Measurements from ENCODE around the gene PILRA. TPM values are rescaled to one million over a fixed set of nuclear protein-coding genes. Genes with fewer than 3 reads are reported as not detected.

The PILRA gene
- total and polyA plus RNA-seq, 2 of the 8 experiments (the other 6 are each of a cell fraction or from before 2014, with no cell fraction given) = 7.6 to 10.6 TPM

- no peak overlapping the region for H3K14ac ChIP-seq (ENCODE audit: insufficient read length)
- H3K9ac ChIP-seq (replicated peaks in 1 of 4; ENCODE audit: extremely low read depth in 1 of 4, low read depth in 3 of 4, low read length in 3 of 4) = peak overlapping the region; percentile 78 to 97 (median 90)
- H3K36me3 ChIP-seq (ENCODE audit: control insufficient read depth in 2 of 4, insufficient read depth in 4 of 4, low read length in 3 of 4) = peaks cover 2 to 34% (median 14%) of the 10 kb centered on the region in 4 experiments; a peak in 6 of 8 replicates
- H3K27ac ChIP-seq (ENCODE audit: low read depth, low read length) = peak overlapping the region; percentile 96
- peaks cover 0 to 6% of the 10 kb centered on the region in 2 experiments; a peak in 1 of 4 replicates for H3K9me3 ChIP-seq (ENCODE audit: insufficient read depth in 2 of 2, low read depth in 1 of 2, low read length in 1 of 2)
- H2BK12ac ChIP-seq (ENCODE audit: low read depth, low read length) = peak overlapping the region; percentile 85; the same call in 1 of the 2 replicates
- no peak overlapping the region for H2BK120ac ChIP-seq (replicated peaks; ENCODE audit: low read depth, low read length)
- H2AK5ac ChIP-seq (ENCODE audit: low read depth, low read length) = peak overlapping the region; percentile 83; the same call in 1 of the 2 replicates
- FAIRE-seq (peak; percentile 28), DNase-seq (ENCODE audit: low read depth in 1 of 2, low spot score in 2 of 2) (peak; percentile 100)
- H3K56ac ChIP-seq (replicated peaks; ENCODE audit: insufficient read length, low read depth, low read length) = peak overlapping the region; percentile 99
- H3K18ac ChIP-seq (ENCODE audit: extremely low read depth, low read length) = peak overlapping the region; percentile 98
- H3K4me3 ChIP-seq (ENCODE audit: extremely low read depth in 1 of 4, insufficient read depth in 2 of 4, low read depth in 3 of 4, low read length in 4 of 4) = peak overlapping the region; percentile 73 to 85 (median 80)
- peak overlapping the region; percentile 98 for H4K91ac ChIP-seq (replicated peaks; ENCODE audit: insufficient read length, low read length)
- peak overlapping the region; percentile 97 for H3K4ac ChIP-seq (replicated peaks; ENCODE audit: insufficient read length, low read depth, low read length)
- CTCF ChIA-PET (ENCODE audit: partially characterized antibody) = interaction anchor here (0.6 to 1.7 kb wide), 7 partner anchors 9 to 296 kb away, joined by 3 to 4 read pairs (median 3); no protein-coding TSS in a partner anchor
- 2% methylated on average over 20 of the region's 40 CpGs; no CpG with 5 or more reads in 1 of the 2 experiments for WGBS, 2 experiments (ENCODE audit: extremely low coverage in 1 of 2, insufficient coverage in 1 of 2, insufficient read length in 1 of 2, insufficient replicate concordance in 2 of 2, low coverage in 1 of 2, low lambda C conversion rate in 2 of 2, missing lambda C conversion rate in 1 of 2)
- H2BK5ac ChIP-seq (ENCODE audit: low read depth, low read length) = peak overlapping the region; percentile 99
- POLR2A ChIA-PET (ENCODE audit: partially characterized antibody) = interaction anchor here (0.5 to 4.2 kb wide), 71 partner anchors 9 to 847 kb away, joined by 3 to 81 read pairs (median 5); partner anchors contain the start of genes ACTL6B, AP4M1, GAL3ST4 and GJC3
- H2BK20ac ChIP-seq (ENCODE audit: low read length) = no peak overlapping the region
- no peak overlapping the region for H3K23ac ChIP-seq (ENCODE audit: insufficient read length)
- peaks cover 0 to 37% of the 10 kb centered on the region in 2 experiments; a peak in 3 of 4 replicates for H3K79me2 ChIP-seq (ENCODE audit: control insufficient read depth in 1 of 2, insufficient read depth in 2 of 2, low read length in 2 of 2)
- peak overlapping the region; percentile 88; the same call in 1 of the 2 replicates for H2BK15ac ChIP-seq (ENCODE audit: low read length)
- peak overlapping the region; percentile 97 for H4K5ac ChIP-seq (ENCODE audit: insufficient read length, low read depth, low read length)
- H2AFZ ChIP-seq (ENCODE audit: low read length) = no peak overlapping the region
- H3K4me1 ChIP-seq (replicated peaks in 1 of 4; ENCODE audit: control insufficient read depth in 3 of 4, insufficient read depth in 4 of 4, low read length in 3 of 4) = peaks cover 0 to 16% (median 8%) of the 10 kb centered on the region in 4 experiments; a peak in 6 of 7 replicates
- peaks cover 5 to 8% of the 10 kb centered on the region in 2 experiments for H4K20me1 ChIP-seq (replicated peaks in 1 of 2; ENCODE audit: control insufficient read depth in 1 of 2, insufficient read depth in 2 of 2, low read length in 2 of 2)
- peak overlapping the region; percentile 98 for H4K8ac ChIP-seq (ENCODE audit: extremely low read depth, insufficient read depth, low read length)
- H3K4me2 ChIP-seq (ENCODE audit: insufficient read depth in 1 of 2, low read depth in 2 of 2, low read length in 2 of 2) = peak overlapping the region; percentile 84 to 88
- peaks cover 8% of the 10 kb centered on the region; the same call in 1 of the 2 replicates for H3K23me2 ChIP-seq (ENCODE audit: low read depth, low read length)
- H3K79me1 ChIP-seq (ENCODE audit: low read depth, low read length) = peaks cover 2% of the 10 kb centered on the region
- peaks cover 0 to 6% (median 6%) of the 10 kb centered on the region in 4 experiments; a peak in 4 of 7 replicates for H3K27me3 ChIP-seq (replicated peaks in 1 of 4; ENCODE audit: control insufficient read depth in 3 of 4, extremely low read depth in 1 of 4, insufficient read depth in 3 of 4, low read length in 3 of 4)
- TF ChIP-seq TCF12 (IDR thresholded peaks at IDR 0.05; ENCODE audit: low read depth, low read length) = no peak
- no peak for TF ChIP-seq CBX5 (IDR thresholded peaks at IDR 0.05; ENCODE audit: low read depth, low read length)
- TF ChIP-seq TAF7 (optimal IDR thresholded peaks at IDR 0.05; ENCODE audit: borderline replicate concordance, low read depth, low read length) = peak; percentile 86
- TF ChIP-seq ATF2 (IDR thresholded peaks at IDR 0.05; ENCODE audit: low read length) = peak; percentile 22; the same call in 1 of the 2 replicates
- no peak for TF ChIP-seq BRCA1 (IDR thresholded peaks at IDR 0.05; ENCODE audit: low read depth, low read length)
- no peak for TF ChIP-seq JUND (IDR thresholded peaks at IDR 0.05; ENCODE audit: low read length)
- TF ChIP-seq BCL11A (IDR thresholded peaks at IDR 0.05; ENCODE audit: low read depth in 2 of 2, low read length in 2 of 2) = no peak
- no peak for TF ChIP-seq SIX5 (IDR thresholded peaks at IDR 0.05; ENCODE audit: low read depth, low read length)
Observed at GRCh38 chr7:100428967-100429636, 55.8 kb downstream of the PILRA start.
